HL-60/S4 treated with phorbol 12-myristate 13-acetate at 8.2 ng/mL for 4 days and 3 days (cell line): ENCODE results near the gene SAT1.

Experiments used
- in situ Hi-C: fragments of 300-500 bp; cut with MboI; formaldehyde crosslinking; loops from 2 replicates; pipeline ENCODE4 v1.15.0; 2022; ENCODE audit warnings: low sequenced_read_pairs

SAT1 gene

GRCh38 chrX:23803931-23804381 is 21.0 kb downstream of the SAT1 start:
- in situ Hi-C loops: no loop called here

- in situ Hi-C loops: no loop called here
These were observed 21.6 kb downstream of the SAT1 start for GRCh38 chrX:23804578-23804977.

GRCh38 chrX:23805389-23805788 is 22.4 kb downstream of the SAT1 start:
- in situ Hi-C loops: no loop called here

GRCh38 chrX:23810279-23810678 is 27.3 kb downstream of the SAT1 start:
- in situ Hi-C loops: no loop called here

- in situ Hi-C loops: no loop called here
These were observed 28.2 kb downstream of the SAT1 start for GRCh38 chrX:23811108-23811651.

GRCh38 chrX:23811656-23812055 is 28.7 kb downstream of the SAT1 start:
- in situ Hi-C loops: no loop called here

GRCh38 chrX:23813808-23814207 is 30.8 kb downstream of the SAT1 start:
- in situ Hi-C loops: no loop called here

- in situ Hi-C loops: no loop called here
These were observed 32.4 kb downstream of the SAT1 start for GRCh38 chrX:23815376-23815775.

- in situ Hi-C loops: no loop called here
These were observed 33.2 kb downstream of the SAT1 start for GRCh38 chrX:23816179-23816578.

GRCh38 chrX:23817979-23818336 is 35.0 kb downstream of the SAT1 start:
- in situ Hi-C loops: no loop called here

- in situ Hi-C loops: no loop called here
These were observed 36.6 kb downstream of the SAT1 start for GRCh38 chrX:23819385-23820234.

GRCh38 chrX:23820235-23820782 is 37.3 kb downstream of the SAT1 start:
- in situ Hi-C loops: no loop called here

GRCh38 chrX:23821847-23822246 is 38.9 kb downstream of the SAT1 start:
- in situ Hi-C loops: no loop called here

GRCh38 chrX:23822397-23822796 is 39.4 kb downstream of the SAT1 start:
- in situ Hi-C loops: no loop called here

GRCh38 chrX:23822841-23823240 is 39.9 kb downstream of the SAT1 start:
- in situ Hi-C loops: no loop called here

- in situ Hi-C loops: no loop called here
These were observed 42.7 kb downstream of the SAT1 start for GRCh38 chrX:23825675-23826074.

GRCh38 chrX:23826216-23826615 is 43.2 kb downstream of the SAT1 start:
- in situ Hi-C loops: no loop called here

- in situ Hi-C loops: no loop called here
These were observed 43.7 kb downstream of the SAT1 start for GRCh38 chrX:23826653-23827052.

- in situ Hi-C loops: no loop called here
These were observed 45.9 kb downstream of the SAT1 start for GRCh38 chrX:23828881-23829280.

- in situ Hi-C loops: no loop called here
These were observed 49.7 kb downstream of the SAT1 start for GRCh38 chrX:23832721-23833120.
